Ascending aorta (tissue), 2 donors: ENCODE data around the gene AGBL1. TPM values are rescaled to one million over a fixed set of nuclear protein-coding genes. Genes with fewer than 3 reads are reported as not detected.
"Not testable (repeated sequence)": the region's sequence is repeated elsewhere in the genome, so short reads cannot be mapped to it uniquely, and the experiment has no call there.

Experiments used
- DNase-seq, 2 donors: peaks; one replicate each; pipeline ENCODE4 v3.0.0-alpha.2; 2019; ENCODE audit warnings: low spot score in 2 of 2
- H3K27ac ChIP-seq, 2 donors: fragments of 200-600 bp; sonication (generic); one replicate each; pipeline ENCODE4 v1.5.1; 2016 to 2017; ENCODE audit warnings: mild to moderate bottlenecking in 1 of 2
- H3K27me3 ChIP-seq: fragments of 200-600 bp; sonication (generic); one replicate; pipeline ENCODE4 v1.5.1; 2017
- H3K36me3 ChIP-seq, 2 donors: fragments of 200-600 bp; sonication (generic); one replicate each; pipeline ENCODE4 v1.5.1; 2016
- H3K4me1 ChIP-seq, 2 donors: fragments of 200-600 bp; sonication (generic); one replicate each; pipeline ENCODE4 v1.5.1; 2016 to 2017; ENCODE audit warnings: mild to moderate bottlenecking in 1 of 2
- H3K4me3 ChIP-seq, 2 donors: fragments of 200-600 bp; sonication (generic); one replicate each; pipeline ENCODE4 v1.5.1; 2016 to 2017; ENCODE audit warnings: mild to moderate bottlenecking in 1 of 2
- H3K9me3 ChIP-seq, 2 donors: fragments of 200-600 bp; sonication (generic); one replicate each; pipeline ENCODE4 v1.5.1; 2016
- CTCF ChIP-seq, 3 experiments: fragments of 200-600 bp in 2 of 3; fragments of 450-650 bp in 1 of 3; sonication (generic) in 2 of 3; IDR thresholded peaks; one replicate each; pipeline ENCODE4 v1.5.1; 2016 to 2019; ENCODE audit warnings: antibody characterized with exemption in 3 of 3, mild to moderate bottlenecking in 1 of 3, moderate library complexity in 1 of 3
- intact Hi-C: fragments of 100-400 bp; cut with DNase I; formaldehyde crosslinking; loops from one replicate; pipeline ENCODE4 v1.15.1; 2023
- total RNA-seq: library from RNA; depleted of rRNA; stranded (reverse); fragments of >200 nt; gene quantifications from one replicate; pipeline ENCODE4 v1.1.0, GENCODE V29; 2016

Gene AGBL1
- total RNA-seq, 1 donor from 2014 or later: not detected

GRCh38 chr15:87038404-87038803 is 958.7 kb downstream of the AGBL1 start:
- TF ChIP-seq CTCF (IDR thresholded peaks at IDR 0.05): no peak
- Histone ChIP-seq H3K27me3 (no peaks in the 10 kb centered on the region), H3K36me3 (no peaks in the 10 kb centered on the region), H3K4me1 (no peaks in the 10 kb centered on the region), H3K4me3 (no peak overlapping the region), H3K27ac (no peak overlapping the region), H3K9me3 (no peaks in the 10 kb centered on the region)
- DNase-seq: no peak
- intact Hi-C loops: no loop called here

GRCh38 chr15:87042619-87043018 is 962.9 kb downstream of the AGBL1 start:
- H3K36me3 ChIP-seq, intact Hi-C loops, DNase-seq, H3K4me3 ChIP-seq, H3K27me3 ChIP-seq, H3K9me3 ChIP-seq, H3K4me1 ChIP-seq, H3K27ac ChIP-seq: not testable (repeated sequence)

- intact Hi-C loops: no loop called here
- Histone ChIP-seq H3K4me3 (no peak overlapping the region), H3K27me3 (no peaks in the 10 kb centered on the region), H3K36me3 (no peaks in the 10 kb centered on the region), H3K4me1 (no peaks in the 10 kb centered on the region), H3K9me3 (no peaks in the 10 kb centered on the region), H3K27ac (no peak overlapping the region)
- no peak for DNase-seq
- no peak for TF ChIP-seq CTCF (IDR thresholded peaks at IDR 0.05)
Measured at GRCh38 chr15:87045746-87046145, 966.1 kb downstream of the AGBL1 start.

- Histone ChIP-seq H3K27me3 (no peaks in the 10 kb centered on the region), H3K9me3 (no peaks in the 10 kb centered on the region), H3K4me3 (no peak overlapping the region), H3K27ac (no peak overlapping the region), H3K36me3 (no peaks in the 10 kb centered on the region), H3K4me1 (no peaks in the 10 kb centered on the region)
- no peak for TF ChIP-seq CTCF (IDR thresholded peaks at IDR 0.05)
- no peak for DNase-seq
- intact Hi-C loops: no loop called here
Measured at GRCh38 chr15:87047203-87047965, 967.7 kb downstream of the AGBL1 start.
